HUES6 (cell line): ENCODE measurements around the gene ST3GAL2.

ENCODE experiments used
- H3K27ac ChIP-seq: 2 replicates; pipeline ENCODE4 v1.7.0; 2013; ENCODE audit warnings: low read depth, mild to moderate bottlenecking, low read length, inconsistent platforms
- H3K27me3 ChIP-seq: 2 replicates; pipeline ENCODE4 v1.6.1; 2013; ENCODE audit warnings: low read length; ENCODE audit not compliant: control insufficient read depth, insufficient read depth
- H3K36me3 ChIP-seq: 2 replicates; pipeline ENCODE4 v1.6.1; 2013; ENCODE audit warnings: low read length; ENCODE audit not compliant: control insufficient read depth, insufficient read depth
- H3K4me1 ChIP-seq: 2 replicates; pipeline ENCODE4 v1.6.1; 2013; ENCODE audit warnings: low read length; ENCODE audit not compliant: control insufficient read depth, insufficient read depth
- H3K4me3 ChIP-seq: 2 replicates; pipeline ENCODE4 v1.5.1; 2013; ENCODE audit warnings: low read depth, low read length
- H3K9ac ChIP-seq: one replicate; pipeline ENCODE4 v1.6.1; 2013; ENCODE audit warnings: mild to moderate bottlenecking, low read length
- H3K9me3 ChIP-seq: 2 replicates; pipeline ENCODE4 v1.6.1; 2013; ENCODE audit warnings: low read depth, low read length; ENCODE audit not compliant: control insufficient read depth, insufficient read depth

ST3GAL2 gene

GRCh38 chr16:70438969-70439862 lies at the start of gene ST3GAL2:
Gene ST3GAL2, minus strand, starts transcription at chr16:70439100. Its CDS starts 40,570 bp downstream, at chr16:70398530.
- Histone ChIP-seq H3K4me3 (peak within 1 kb of the TSS; percentile 68), H3K27ac (peak within 1 kb of the TSS; percentile 19), H3K9me3 (no peaks in the 10 kb centered on the region), H3K4me1 (peaks cover 34% of the 10 kb centered on the region), H3K36me3 (peaks cover 6% of the 10 kb centered on the region; the same call in 1 of the 2 replicates), H3K27me3 (no peaks in the 10 kb centered on the region), H3K9ac (peak within 1 kb of the TSS; percentile 63)

- H3K9me3 ChIP-seq: no peaks in the 10 kb centered on the region
- no peaks in the 10 kb centered on the region for H3K27me3 ChIP-seq
- H3K4me1 ChIP-seq: no peaks in the 10 kb centered on the region
- H3K9ac ChIP-seq: no peak overlapping the region
- no peak overlapping the region for H3K4me3 ChIP-seq
- no peak overlapping the region for H3K27ac ChIP-seq
- H3K36me3 ChIP-seq: peaks cover 49% of the 10 kb centered on the region
Observed at GRCh38 chr16:70484867-70485266, 46.0 kb upstream of the ST3GAL2 start.

- peaks cover 57% of the 10 kb centered on the region for H3K36me3 ChIP-seq
- H3K27me3 ChIP-seq: no peaks in the 10 kb centered on the region
- H3K27ac ChIP-seq: no peak overlapping the region
- peaks cover 11% of the 10 kb centered on the region for H3K4me1 ChIP-seq
- H3K4me3 ChIP-seq: no peak overlapping the region
- no peak overlapping the region for H3K9ac ChIP-seq
- H3K9me3 ChIP-seq: no peaks in the 10 kb centered on the region
Observed at GRCh38 chr16:70483426-70483825, 44.5 kb upstream of the ST3GAL2 start.

GRCh38 chr16:70482624-70483023 lies 43.7 kb upstream of the ST3GAL2 start:
- H3K27ac ChIP-seq: no peak overlapping the region

GRCh38 chr16:70481929-70482536 lies 43.1 kb upstream of the ST3GAL2 start:
- Histone ChIP-seq H3K27me3 (no peaks in the 10 kb centered on the region), H3K9ac (no peak overlapping the region), H3K36me3 (peaks cover 60% of the 10 kb centered on the region), H3K9me3 (no peaks in the 10 kb centered on the region), H3K4me1 (peaks cover 14% of the 10 kb centered on the region), H3K4me3 (no peak overlapping the region), H3K27ac (no peak overlapping the region)

More at GRCh38 chr16:70482624-70483023, 43.7 kb upstream of the ST3GAL2 start:
- Histone ChIP-seq H3K4me1 (peaks cover 14% of the 10 kb centered on the region), H3K9me3 (no peaks in the 10 kb centered on the region), H3K4me3 (no peak overlapping the region), H3K9ac (no peak overlapping the region), H3K27me3 (no peaks in the 10 kb centered on the region), H3K36me3 (peaks cover 63% of the 10 kb centered on the region)

- H3K27ac ChIP-seq: no peak overlapping the region
- no peaks in the 10 kb centered on the region for H3K27me3 ChIP-seq
- H3K36me3 ChIP-seq: peaks cover 58% of the 10 kb centered on the region
- H3K9ac ChIP-seq: no peak overlapping the region
- H3K9me3 ChIP-seq: no peaks in the 10 kb centered on the region
- peaks cover 21% of the 10 kb centered on the region for H3K4me1 ChIP-seq
- no peak overlapping the region for H3K4me3 ChIP-seq
Observed at GRCh38 chr16:70480127-70481105, 41.5 kb upstream of the ST3GAL2 start.

- no peak overlapping the region for H3K9ac ChIP-seq
- H3K27me3 ChIP-seq: no peaks in the 10 kb centered on the region
- H3K4me3 ChIP-seq: no peak overlapping the region
- no peaks in the 10 kb centered on the region for H3K9me3 ChIP-seq
- peaks cover 21% of the 10 kb centered on the region for H3K4me1 ChIP-seq
- H3K27ac ChIP-seq: no peak overlapping the region
- H3K36me3 ChIP-seq: peaks cover 61% of the 10 kb centered on the region
Observed at GRCh38 chr16:70478912-70479341, 40.0 kb upstream of the ST3GAL2 start.

- Histone ChIP-seq H3K9me3 (no peaks in the 10 kb centered on the region), H3K36me3 (peaks cover 58% of the 10 kb centered on the region), H3K27ac (no peak overlapping the region), H3K4me1 (peaks cover 21% of the 10 kb centered on the region), H3K27me3 (no peaks in the 10 kb centered on the region), H3K4me3 (no peak overlapping the region), H3K9ac (no peak overlapping the region)
Observed at GRCh38 chr16:70478169-70478568, 39.3 kb upstream of the ST3GAL2 start.

- Histone ChIP-seq H3K36me3 (peaks cover 47% of the 10 kb centered on the region), H3K9ac (no peak overlapping the region), H3K4me3 (no peak overlapping the region), H3K27ac (no peak overlapping the region), H3K4me1 (peaks cover 21% of the 10 kb centered on the region), H3K27me3 (no peaks in the 10 kb centered on the region), H3K9me3 (no peaks in the 10 kb centered on the region)
Observed at GRCh38 chr16:70476272-70477020, 37.5 kb upstream of the ST3GAL2 start.
